GM12801 (cell line): ENCODE results near the gene NR6A1.

Experiments used
- TF ChIP-seq, protein P1 (sequence below): IDR thresholded peaks from one replicate; pipeline ENCODE4 v1.5.1; 2011; ENCODE audit warnings: control low read depth; ENCODE audit not compliant: insufficient read length; ENCODE audit errors: extremely low read depth

NR6A1 gene

GRCh38 chr9:124623966-124624734 lies 147.0 kb downstream of the NR6A1 start:
- TF ChIP-seq, protein P1, sequence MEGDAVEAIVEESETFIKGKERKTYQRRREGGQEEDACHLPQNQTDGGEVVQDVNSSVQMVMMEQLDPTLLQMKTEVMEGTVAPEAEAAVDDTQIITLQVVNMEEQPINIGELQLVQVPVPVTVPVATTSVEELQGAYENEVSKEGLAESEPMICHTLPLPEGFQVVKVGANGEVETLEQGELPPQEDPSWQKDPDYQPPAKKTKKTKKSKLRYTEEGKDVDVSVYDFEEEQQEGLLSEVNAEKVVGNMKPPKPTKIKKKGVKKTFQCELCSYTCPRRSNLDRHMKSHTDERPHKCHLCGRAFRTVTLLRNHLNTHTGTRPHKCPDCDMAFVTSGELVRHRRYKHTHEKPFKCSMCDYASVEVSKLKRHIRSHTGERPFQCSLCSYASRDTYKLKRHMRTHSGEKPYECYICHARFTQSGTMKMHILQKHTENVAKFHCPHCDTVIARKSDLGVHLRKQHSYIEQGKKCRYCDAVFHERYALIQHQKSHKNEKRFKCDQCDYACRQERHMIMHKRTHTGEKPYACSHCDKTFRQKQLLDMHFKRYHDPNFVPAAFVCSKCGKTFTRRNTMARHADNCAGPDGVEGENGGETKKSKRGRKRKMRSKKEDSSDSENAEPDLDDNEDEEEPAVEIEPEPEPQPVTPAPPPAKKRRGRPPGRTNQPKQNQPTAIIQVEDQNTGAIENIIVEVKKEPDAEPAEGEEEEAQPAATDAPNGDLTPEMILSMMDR: no peak

- TF ChIP-seq, protein P1: no peak
Observed at GRCh38 chr9:124622882-124623281, 148.2 kb downstream of the NR6A1 start.

GRCh38 chr9:124621371-124622328 lies 149.5 kb downstream of the NR6A1 start:
- TF ChIP-seq, protein P1: no peak

- TF ChIP-seq, protein P1: no peak
Observed at GRCh38 chr9:124618476-124618875, 152.6 kb downstream of the NR6A1 start.

DNA sequence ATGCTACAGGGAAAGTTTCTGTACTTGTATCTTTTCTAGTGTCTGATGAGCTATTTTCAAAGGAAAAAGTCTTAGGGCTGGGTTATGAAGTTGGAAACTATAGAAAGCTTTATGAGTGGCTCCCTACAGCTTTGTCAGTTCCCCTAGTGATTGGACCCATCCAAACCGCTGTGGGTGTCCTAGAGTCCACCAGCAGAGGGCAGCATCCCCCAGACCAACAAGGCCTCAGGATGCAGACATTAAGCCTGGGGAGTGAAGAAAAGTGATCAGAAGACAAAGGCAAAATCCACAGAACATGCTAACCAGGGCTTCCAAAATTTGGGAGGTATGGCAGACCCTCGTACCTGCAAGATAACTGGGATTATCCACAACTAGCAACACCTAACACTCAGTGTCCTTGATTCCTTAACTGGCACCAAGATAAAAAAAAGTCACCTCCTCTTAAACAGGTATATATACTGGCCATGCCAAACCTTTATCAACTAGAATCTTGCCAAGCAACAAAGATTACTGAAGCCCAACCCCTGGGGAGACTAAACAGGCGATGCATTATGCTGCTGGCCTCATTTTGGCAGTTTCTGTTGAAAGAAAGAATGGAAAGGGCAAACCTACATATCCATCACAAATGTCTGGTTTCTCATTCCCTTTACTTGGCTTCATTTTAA lies 153.5 kb downstream of the NR6A1 start:
- TF ChIP-seq, protein P1: no peak

DNA sequence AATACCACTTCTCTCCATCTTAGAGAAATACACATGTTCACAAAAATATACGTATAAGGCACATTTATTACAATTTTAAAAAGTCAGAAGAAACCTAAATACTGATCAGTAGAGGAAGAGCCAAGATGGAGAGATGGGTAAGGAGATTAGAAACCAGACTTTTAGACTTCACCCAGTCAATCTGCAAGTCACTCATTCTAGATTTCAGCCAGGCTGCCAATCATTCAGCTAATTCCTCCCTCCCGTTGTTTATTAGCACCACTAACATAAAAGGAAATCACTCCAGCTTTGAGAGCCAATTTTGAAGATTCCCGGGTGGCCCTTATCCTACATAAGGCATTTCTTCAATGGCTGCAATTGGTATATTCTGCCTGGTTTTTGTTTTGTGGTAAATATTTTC lies 154.2 kb downstream of the NR6A1 start:
- TF ChIP-seq, protein P1: no peak
